ENCODE measurements around the gene ZNF488. TPM values are rescaled to one million over a fixed set of nuclear protein-coding genes. Genes with fewer than 3 reads are reported as not detected.

Gene ZNF488
- total and polyA plus RNA-seq, 2 donors (not counting 1 experiment from before 2014, with no cell fraction given), result 0.07 TPM; not detected in 1

DNA sequence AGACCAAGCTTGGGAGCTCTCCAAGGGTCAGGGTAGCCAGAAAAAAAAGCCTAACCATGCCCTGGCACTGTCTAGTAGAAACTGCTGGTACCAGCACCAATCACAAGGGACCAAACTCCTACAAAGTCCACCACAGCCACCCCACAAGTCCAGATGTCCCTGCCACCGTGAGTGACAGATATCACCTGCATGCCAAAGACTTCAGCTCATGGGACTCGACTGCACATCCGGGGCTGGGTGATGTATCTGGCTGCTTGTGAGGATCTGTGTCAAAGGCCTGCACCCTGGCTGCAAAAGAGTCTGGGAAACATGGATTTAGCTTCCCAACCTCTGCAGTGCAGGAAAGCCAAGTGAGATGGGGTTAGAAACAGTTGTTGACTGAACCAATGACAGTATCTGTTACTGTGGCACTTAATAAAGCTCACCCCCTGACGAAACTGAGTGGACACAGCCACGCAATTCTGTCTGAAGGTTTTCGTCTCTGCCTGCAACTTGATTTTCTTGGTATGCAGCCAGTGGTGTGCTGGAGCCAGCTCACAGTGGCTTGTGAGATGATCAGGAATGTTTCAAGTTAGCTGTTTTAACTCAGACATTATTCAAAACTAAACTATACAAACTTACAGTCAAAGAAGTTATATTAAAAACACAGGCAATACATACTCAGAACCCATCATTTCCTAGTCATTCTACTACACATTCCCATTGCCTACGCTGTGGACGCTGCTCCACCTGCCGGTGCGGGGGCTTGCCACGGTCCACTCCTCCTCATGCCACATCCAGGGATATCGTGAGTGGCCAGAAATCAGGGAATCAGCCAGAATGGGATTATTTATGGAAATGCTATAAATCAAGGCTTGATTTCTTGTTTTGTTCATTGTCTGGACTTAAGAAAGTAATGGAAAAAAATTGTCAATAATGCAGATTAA lies 9.2 kb downstream of the ZNF488 start:
- H4K20me1 ChIP-seq (ENCODE audit: control insufficient read depth, extremely low read depth, insufficient read depth, low read length), result no peaks in the 10 kb centered on the region
- H3K9me3 ChIP-seq (ENCODE audit: control insufficient read depth, insufficient read depth, low read depth, low read length), result no peaks in the 10 kb centered on the region
- peaks cover 16% of the 10 kb centered on the region for H3K27me3 ChIP-seq (ENCODE audit: control insufficient read depth, insufficient read depth, low read length)
- H2AFZ ChIP-seq (ENCODE audit: low read length), result no peak overlapping the region
- no peaks in the 10 kb centered on the region for H3K79me2 ChIP-seq (ENCODE audit: control insufficient read depth, insufficient read depth, low read length)
- no peak overlapping the region for H3K9ac ChIP-seq (ENCODE audit: insufficient read depth, low read length)
- H3K27ac ChIP-seq (ENCODE audit: insufficient read depth, low read length), result no peak overlapping the region
- peak; percentile 61 to 77 for DNase-seq (ENCODE audit: low read depth in 2 of 2)
- H3K4me2 ChIP-seq (ENCODE audit: extremely low read depth, insufficient read depth, low read length), result no peak overlapping the region
- H3K36me3 ChIP-seq (ENCODE audit: control insufficient read depth, insufficient read depth, low read length), result no peaks in the 10 kb centered on the region
- TF ChIP-seq, protein P1, sequence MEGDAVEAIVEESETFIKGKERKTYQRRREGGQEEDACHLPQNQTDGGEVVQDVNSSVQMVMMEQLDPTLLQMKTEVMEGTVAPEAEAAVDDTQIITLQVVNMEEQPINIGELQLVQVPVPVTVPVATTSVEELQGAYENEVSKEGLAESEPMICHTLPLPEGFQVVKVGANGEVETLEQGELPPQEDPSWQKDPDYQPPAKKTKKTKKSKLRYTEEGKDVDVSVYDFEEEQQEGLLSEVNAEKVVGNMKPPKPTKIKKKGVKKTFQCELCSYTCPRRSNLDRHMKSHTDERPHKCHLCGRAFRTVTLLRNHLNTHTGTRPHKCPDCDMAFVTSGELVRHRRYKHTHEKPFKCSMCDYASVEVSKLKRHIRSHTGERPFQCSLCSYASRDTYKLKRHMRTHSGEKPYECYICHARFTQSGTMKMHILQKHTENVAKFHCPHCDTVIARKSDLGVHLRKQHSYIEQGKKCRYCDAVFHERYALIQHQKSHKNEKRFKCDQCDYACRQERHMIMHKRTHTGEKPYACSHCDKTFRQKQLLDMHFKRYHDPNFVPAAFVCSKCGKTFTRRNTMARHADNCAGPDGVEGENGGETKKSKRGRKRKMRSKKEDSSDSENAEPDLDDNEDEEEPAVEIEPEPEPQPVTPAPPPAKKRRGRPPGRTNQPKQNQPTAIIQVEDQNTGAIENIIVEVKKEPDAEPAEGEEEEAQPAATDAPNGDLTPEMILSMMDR (conservative IDR thresholded peaks at IDR 0.05 in 1 of 2, IDR thresholded peaks at IDR 0.05 in 1 of 2; ENCODE audit: low read depth in 1 of 2, low read length in 2 of 2), result peak in 1 of 2 donors; percentile 9
- no peak for TF ChIP-seq EZH2 (IDR thresholded peaks at IDR 0.05; ENCODE audit: low read length, missing control alignments)
- H3K4me3 ChIP-seq (replicated peaks in 1 of 4; ENCODE audit: control extremely low read depth in 1 of 4, insufficient read depth in 1 of 4, low read depth in 3 of 4, low read length in 4 of 4), result no peak overlapping the region
- H3K4me1 ChIP-seq (ENCODE audit: control insufficient read depth, extremely low read depth, insufficient read depth, low read length), result no peaks in the 10 kb centered on the region

DNA sequence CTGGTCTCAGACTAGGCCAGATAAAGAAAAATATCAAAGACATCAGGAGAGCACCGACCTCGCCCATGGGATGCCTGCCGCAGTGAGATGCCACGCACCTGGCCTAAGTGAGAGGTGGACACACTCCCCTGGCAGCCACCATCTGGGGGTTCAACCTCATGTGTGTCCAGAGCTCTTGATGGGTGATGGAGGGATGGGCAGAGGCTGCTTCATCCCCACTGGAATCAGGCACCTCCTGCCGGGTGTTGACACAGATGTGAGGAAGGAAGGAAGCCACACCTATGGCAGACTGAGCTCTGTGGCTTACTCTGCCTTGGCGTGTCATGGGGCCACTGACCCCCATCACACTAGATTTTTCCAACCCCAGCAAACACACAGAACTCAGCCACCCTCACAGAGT lies 11.4 kb downstream of the ZNF488 start:
- Histone ChIP-seq H3K79me2 (ENCODE audit: control insufficient read depth, insufficient read depth, low read length) (no peaks in the 10 kb centered on the region), H3K4me2 (ENCODE audit: extremely low read depth, insufficient read depth, low read length) (no peak overlapping the region), H3K4me3 (replicated peaks in 1 of 4; ENCODE audit: control extremely low read depth in 1 of 4, insufficient read depth in 1 of 4, low read depth in 3 of 4, low read length in 4 of 4) (no peak overlapping the region), H3K27me3 (ENCODE audit: control insufficient read depth, insufficient read depth, low read length) (peaks cover 10% of the 10 kb centered on the region), H2AFZ (ENCODE audit: low read length) (no peak overlapping the region), H3K36me3 (ENCODE audit: control insufficient read depth, insufficient read depth, low read length) (no peaks in the 10 kb centered on the region), H4K20me1 (ENCODE audit: control insufficient read depth, extremely low read depth, insufficient read depth, low read length) (no peaks in the 10 kb centered on the region), H3K27ac (ENCODE audit: insufficient read depth, low read length) (no peak overlapping the region), H3K9ac (ENCODE audit: insufficient read depth, low read length) (no peak overlapping the region), H3K4me1 (ENCODE audit: control insufficient read depth, extremely low read depth, insufficient read depth, low read length) (no peaks in the 10 kb centered on the region), H3K9me3 (ENCODE audit: control insufficient read depth, insufficient read depth, low read depth, low read length) (no peaks in the 10 kb centered on the region)
- TF ChIP-seq, protein P1 (conservative IDR thresholded peaks at IDR 0.05 in 1 of 2, IDR thresholded peaks at IDR 0.05 in 1 of 2; ENCODE audit: low read depth in 1 of 2, low read length in 2 of 2), result no peak
- no peak for TF ChIP-seq EZH2 (IDR thresholded peaks at IDR 0.05; ENCODE audit: low read length, missing control alignments)
- no peak for DNase-seq (ENCODE audit: low read depth in 2 of 2)

DNA sequence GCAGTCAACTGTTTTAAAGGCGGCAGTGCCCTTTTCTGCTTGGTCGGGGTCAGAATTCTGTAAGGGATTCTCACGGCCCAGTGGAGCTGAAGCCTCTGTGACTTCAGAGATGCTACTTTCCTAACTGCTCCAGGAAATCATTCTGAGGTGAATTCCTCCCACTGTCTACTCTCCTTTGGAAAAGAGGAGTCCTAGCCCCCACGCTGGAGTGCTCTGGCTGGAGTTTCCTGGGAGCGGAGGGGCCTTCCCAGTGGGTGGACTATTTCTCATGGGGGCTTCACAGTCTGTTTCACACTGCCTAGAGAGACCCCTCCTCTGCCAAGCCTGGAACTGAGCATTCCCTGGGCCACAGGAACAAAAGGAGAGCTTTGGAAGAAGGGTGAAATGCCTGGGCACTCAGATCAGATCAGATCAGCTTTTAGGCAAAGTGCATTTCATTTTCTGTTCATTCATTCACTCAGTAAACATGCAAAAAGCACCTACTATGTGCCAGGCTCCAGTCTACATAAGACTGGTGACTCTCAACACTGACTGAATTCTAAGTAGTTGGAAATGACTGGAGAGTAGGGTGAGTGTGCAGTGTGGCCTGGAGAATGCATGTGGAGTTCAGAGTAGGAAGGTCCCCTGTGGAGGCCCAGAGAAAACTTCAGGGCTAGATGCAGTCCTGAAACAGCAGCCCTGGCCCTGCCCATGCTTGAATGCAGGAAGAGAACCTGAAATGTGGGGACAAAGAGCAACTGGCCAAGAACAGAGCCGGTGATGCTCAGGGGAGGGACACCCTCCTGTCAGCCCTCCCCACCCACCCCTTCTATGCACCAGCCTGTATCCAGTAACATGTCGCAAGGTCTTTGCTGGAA lies 12.2 kb downstream of the ZNF488 start:
- no peak overlapping the region for H3K9ac ChIP-seq (ENCODE audit: insufficient read depth, low read length)
- H3K4me3 ChIP-seq (replicated peaks in 1 of 4; ENCODE audit: control extremely low read depth in 1 of 4, insufficient read depth in 1 of 4, low read depth in 3 of 4, low read length in 4 of 4), result no peak overlapping the region
- H4K20me1 ChIP-seq (ENCODE audit: control insufficient read depth, extremely low read depth, insufficient read depth, low read length), result no peaks in the 10 kb centered on the region
- H3K36me3 ChIP-seq (ENCODE audit: control insufficient read depth, insufficient read depth, low read length), result no peaks in the 10 kb centered on the region
- peaks cover 13% of the 10 kb centered on the region for H3K27me3 ChIP-seq (ENCODE audit: control insufficient read depth, insufficient read depth, low read length)
- no peaks in the 10 kb centered on the region for H3K4me1 ChIP-seq (ENCODE audit: control insufficient read depth, extremely low read depth, insufficient read depth, low read length)
- no peak overlapping the region for H3K4me2 ChIP-seq (ENCODE audit: extremely low read depth, insufficient read depth, low read length)
- no peak for DNase-seq (ENCODE audit: low read depth in 2 of 2)
- no peaks in the 10 kb centered on the region for H3K9me3 ChIP-seq (ENCODE audit: control insufficient read depth, insufficient read depth, low read depth, low read length)
- TF ChIP-seq EZH2 (IDR thresholded peaks at IDR 0.05; ENCODE audit: low read length, missing control alignments), result no peak
- TF ChIP-seq, protein P1 (conservative IDR thresholded peaks at IDR 0.05 in 1 of 2, IDR thresholded peaks at IDR 0.05 in 1 of 2; ENCODE audit: low read depth in 1 of 2, low read length in 2 of 2), result no peak
- no peaks in the 10 kb centered on the region for H3K79me2 ChIP-seq (ENCODE audit: control insufficient read depth, insufficient read depth, low read length)
- no peak overlapping the region for H3K27ac ChIP-seq (ENCODE audit: insufficient read depth, low read length)
- no peak overlapping the region for H2AFZ ChIP-seq (ENCODE audit: low read length)
